NCI-H2107 (cell line): Measurements from ENCODE around the gene MED15.

Experiments
- DNase-seq: peaks from one replicate; lab custom pipeline; 2025; lab: John Stamatoyannopoulos, UW

The MED15 gene

GRCh38 chr22:20510811-20511577, 3.6 kb downstream of the MED15 start:
- DNase-seq = no peak

DNA sequence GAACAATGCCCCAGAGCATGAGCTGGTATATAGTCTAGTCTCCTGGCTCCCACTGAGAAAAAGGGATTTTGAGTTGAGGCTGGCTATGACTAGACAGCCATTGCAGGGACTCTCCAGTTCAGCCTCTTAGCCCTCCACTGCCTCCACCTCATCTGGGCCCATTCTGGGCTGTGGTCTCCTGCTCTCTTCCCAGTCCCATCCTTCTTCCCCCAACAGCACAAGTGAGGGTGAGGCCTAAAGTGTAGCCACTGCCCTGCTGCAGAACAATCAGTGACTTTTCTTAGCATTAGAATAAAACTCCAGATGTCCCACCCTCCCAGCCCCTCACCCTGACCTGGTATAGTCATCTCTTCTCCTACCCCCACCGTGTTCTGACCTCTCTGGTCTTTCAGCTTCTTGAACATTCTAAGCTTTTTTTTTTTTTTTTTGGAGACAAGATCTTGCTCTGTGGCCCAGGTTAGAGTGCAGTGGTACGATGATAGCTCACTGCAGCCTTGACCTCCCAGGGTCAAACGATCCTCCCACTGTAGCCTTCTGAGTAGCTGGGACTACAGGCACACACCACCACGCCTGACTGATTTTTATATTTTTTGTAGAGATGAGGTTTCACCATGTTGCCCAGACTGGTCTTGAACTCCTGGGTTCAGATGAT, 4.3 kb downstream of the MED15 start:
- DNase-seq = no peak

DNA sequence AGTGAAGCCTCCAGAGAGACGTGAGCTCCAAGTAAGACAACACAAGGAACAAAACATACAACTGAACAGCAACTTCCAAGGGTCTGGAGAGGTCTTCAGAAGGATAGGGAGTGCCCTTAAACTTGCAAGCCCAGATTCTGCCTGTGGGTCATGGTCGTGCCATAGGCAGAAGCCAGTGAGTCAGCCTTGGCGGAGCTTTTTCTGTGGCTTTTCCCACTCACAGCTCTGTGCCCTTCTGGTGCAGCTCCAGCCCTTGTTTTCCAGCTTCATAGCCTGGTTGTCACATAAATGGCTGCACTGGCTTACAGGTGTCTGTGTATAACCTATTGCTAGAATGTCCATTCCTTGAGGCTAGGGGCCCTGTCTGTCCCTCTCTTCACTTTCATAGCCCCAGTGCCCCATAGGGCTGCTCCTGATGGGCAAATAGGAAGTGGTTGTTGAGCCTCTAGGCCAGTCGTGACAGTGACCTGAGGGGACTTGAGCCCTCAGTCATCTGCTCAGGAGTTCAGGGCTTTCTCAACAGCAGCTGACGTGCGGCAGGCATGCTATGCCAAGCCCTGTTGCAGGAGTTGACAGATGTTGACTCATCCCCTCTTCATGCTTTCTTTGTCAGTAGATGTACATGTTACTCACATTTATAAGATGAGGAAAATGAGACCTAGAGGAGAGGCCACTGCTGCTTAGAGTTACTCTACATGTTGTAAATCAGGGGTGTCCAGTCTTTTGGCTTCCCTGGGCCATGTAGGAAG, 7.4 kb downstream of the MED15 start:
- no peak for DNase-seq

DNA sequence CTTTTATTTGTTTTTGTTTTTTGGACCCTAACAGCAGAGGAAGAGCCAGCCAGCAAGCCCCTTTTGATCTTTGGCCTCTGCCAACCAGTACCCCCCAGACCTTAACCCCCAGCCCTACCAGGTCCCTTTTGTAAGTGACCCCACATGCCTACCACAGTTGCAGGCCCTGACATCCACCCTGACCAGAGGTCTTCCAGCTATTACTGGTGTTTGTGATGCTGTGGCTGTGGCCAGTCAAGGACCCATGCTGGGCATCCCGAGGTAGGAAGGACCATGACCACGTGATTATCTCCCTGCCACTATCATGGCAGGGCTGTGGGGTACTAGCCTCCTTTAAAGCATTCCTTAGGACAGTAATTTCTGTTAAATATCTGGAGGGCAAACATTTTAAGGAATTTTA, 9.0 kb downstream of the MED15 start:
- no peak for DNase-seq

DNA sequence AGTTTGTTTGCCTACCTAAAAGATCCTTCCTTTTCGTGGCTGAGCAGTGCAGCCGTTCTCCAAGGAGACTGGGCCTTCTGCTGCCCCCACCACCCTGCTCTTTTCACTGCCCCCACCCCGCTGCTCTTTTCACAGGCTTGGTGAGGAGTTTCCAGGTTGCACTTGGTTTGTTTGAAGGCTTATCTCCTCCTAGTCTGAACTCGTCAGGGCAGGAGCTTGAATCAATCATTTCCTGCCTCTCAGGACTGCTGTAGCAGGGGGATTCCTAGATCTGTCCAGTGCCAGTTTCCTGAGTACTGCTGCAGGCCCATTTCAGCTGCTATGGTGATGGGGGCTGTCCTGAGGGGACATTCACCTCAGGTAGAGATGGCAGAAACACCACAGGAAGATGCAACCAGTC, 10.0 kb downstream of the MED15 start:
- no peak for DNase-seq

GRCh38 chr22:20517841-20518592, 10.6 kb downstream of the MED15 start:
- DNase-seq = no peak

DNA sequence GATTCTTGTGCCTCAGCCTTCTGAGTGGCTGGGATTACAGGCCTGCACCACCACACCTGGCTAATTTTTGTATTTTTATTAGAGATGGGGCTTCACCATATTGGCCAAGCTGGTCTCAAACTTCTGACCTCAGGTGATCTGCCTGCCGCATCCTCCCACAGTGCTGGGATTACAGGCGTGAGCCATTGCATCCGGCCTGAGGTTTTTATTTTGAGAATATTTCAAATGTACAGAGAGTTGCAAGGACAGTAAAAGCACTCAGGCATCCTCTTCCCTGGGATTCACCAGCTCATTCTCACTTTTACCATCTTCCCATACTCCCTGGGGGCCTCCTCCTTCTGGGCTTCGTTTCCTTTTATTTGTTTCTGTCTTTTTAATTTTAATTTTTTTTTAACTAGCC, 12.1 kb downstream of the MED15 start:
- DNase-seq = no peak

GRCh38 chr22:20520093-20520511, 12.7 kb downstream of the MED15 start:
- DNase-seq = no peak

DNA sequence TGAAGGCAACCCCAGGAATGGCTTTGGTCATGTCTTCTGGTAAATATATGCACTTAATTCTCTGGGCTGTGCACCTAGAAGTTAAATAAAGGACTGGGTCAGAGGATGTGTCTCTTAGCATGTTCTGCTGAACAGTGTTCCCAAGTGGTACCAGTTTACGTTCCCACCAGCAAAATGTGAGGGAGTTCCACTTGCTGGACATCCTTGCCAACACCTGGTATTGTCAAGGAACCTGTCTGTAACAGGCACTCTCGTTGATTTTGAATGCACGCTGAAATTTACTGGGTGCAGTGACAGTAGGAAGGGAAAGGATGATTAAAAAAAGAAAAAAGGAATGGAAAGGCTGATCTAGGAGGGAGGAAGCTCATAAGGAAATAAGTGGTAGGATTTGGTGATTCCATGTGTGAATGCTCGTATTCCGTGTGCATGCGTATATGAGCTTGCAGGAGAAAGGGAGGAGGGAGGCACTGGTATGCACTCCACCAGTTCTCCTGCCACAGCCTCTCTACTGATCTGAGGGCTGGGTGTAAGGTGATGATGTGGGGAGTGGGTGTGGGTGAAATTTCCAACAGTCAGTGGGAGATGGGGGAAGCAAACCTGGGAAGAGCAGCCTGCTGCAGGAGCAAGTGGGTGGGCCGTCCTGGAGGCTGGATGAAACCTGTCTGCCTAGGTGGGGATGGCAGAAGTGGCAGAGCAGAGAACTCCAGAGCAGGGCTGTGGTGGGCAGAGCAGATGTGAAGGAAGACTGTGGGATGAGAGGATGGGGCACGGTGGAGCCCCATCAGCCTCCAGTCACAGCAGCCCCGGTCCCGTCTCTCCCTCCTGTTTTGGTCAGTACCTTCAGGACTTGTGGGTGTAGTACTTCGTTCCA, 15.0 kb downstream of the MED15 start:
- no peak for DNase-seq

DNA sequence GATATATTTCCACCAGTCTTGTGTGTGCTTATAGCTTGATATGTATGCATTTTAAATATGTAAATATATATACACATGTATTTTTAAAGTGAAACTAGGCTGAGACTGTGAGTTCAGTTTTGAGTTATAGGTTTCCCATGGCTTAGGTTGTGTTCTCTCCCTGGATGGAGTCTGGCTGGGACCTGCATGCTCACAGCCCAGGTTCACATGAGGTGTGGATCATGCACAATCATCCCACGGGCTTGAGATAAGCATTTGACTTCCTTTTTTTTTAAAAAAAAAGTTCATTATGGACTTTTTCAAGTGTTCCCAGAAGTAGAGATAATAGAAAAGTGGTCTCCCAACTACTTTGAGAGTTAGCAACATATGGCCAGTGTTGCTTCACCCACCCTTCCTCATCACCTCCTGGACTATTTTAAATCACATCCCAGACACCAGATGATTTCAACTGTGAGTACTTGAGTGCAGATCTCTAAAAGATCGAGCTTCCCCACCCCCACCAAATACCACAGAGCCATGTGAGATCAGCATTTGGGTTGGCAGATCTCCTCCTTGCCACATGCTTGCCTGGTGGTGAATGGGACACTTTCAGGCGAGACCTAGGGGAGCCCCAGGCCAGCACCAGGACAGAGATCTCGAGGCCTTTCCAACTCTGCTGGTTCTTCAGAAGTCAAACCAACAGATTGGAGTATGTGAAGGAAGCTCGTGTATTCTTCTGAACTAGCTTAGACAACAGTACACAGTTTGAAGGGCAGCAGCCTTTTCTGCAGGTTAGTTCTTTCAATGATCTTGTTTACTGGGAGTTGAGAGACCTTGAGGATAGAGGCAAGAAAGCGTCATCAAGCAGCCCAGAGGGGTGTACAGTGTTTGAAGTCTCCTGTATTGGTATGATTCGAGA, 15.9 kb downstream of the MED15 start:
- DNase-seq = no peak

GRCh38 chr22:20524004-20524481, 16.6 kb downstream of the MED15 start:
- DNase-seq = no peak

DNA sequence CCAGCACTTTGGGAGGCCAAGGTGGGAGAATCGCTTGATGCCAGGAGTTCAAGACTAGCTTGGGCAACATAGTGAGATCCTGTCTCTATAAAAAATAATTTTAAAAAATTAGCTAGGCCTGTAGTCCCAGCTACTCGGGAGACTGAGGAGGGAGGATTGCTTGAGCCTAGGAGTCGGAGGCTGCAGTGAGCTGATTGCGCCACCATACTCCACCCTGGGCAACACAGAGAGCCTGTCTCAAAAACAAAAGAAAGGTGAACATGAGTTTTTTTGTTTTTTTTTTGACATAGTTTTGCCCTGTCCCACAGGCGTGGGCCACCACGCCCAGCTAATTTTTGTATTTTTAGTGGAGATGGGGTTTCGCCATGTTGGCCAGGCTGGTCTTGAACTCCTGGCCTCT, 17.6 kb downstream of the MED15 start:
- DNase-seq = no peak

DNA sequence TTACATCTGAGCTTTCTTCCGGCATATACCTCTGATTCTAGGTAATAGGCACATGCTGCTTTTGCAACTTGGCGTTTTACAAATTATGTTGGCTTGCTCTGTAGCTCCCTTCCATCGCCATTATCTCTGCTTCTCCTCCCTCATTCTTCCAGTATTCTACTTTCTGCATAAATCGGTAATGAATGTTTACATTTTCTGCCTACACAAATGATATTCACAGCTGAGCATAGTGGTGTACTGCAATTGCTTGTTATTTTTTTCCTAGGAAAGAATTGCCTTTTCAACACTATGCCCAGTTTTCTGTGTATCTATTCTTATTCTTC, 18.9 kb downstream of the MED15 start:
- no peak for DNase-seq

DNA sequence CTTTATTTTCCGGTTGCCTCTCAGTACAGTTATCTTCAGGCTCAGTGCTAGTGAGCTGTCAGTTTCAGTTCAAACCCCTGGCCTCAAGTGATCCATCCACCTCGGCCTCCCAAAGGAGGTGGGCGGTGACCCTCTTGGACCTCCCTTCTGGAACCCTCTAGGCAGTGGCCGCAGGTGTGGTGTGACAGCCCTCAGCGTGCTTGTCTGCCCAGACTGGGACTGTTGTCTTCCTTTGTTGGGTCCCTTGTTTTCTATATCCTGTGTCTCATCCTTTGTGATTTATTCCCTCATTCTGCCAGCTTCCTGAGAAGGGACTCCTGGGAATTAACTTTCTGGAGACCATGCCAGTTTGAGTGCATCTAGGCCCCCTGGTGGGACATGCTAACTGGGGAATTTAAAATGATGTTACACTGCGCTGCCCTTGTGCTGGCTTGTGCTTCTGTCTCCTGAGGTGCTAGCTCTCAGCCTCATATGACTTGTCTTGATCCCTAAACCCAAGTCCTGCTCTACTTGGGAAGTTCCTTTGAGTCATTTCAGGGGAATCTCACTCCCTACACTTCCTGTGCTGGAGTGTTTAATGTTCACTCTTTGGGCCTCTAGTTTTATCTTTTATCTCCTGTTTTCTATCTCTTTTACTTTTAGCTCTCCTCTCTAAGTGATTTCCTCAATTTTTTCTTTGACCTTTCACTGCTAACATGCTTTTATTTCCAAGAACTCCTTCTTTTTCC, 19.4 kb downstream of the MED15 start:
- no peak for DNase-seq

GRCh38 chr22:20528405-20528978, 21.1 kb downstream of the MED15 start:
- no peak for DNase-seq

- DNase-seq = no peak
These were observed 23.2 kb downstream of the MED15 start for GRCh38 chr22:20530368-20531153.

- no peak for DNase-seq
These were observed 23.7 kb downstream of the MED15 start for GRCh38 chr22:20531154-20531403.

- DNase-seq = no peak
These were observed 24.2 kb downstream of the MED15 start for GRCh38 chr22:20531404-20532201.
